Measurements from ENCODE around the gene APMAP. TPM values are rescaled to one million over a fixed set of nuclear protein-coding genes. Genes with fewer than 3 reads are reported as not detected.
A peak's percentile ranks its signal among the peaks of the same experiment; 100 is the strongest.

Gene APMAP
- polyA plus RNA-seq, 1 donor from 2014 or later = 42.0 TPM

DNA sequence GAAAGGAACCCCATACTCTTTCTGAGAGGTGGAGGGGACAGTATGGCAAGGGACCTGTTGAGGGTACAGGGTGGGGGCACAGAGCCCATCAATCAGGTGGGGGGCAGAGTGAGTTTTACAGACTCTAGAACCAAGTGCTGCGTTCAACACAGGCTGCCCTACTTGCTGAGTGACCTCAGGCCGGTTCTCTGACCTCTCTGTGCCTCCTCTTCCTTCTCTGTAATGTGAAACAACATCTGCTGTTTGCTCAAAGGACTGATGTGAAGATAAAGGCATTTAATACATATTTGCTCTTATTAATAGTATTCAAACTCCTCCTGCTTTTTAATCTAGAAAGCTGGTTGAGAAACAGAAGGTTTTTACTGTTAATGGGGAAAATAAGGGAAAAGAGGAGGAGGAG, 25.9 kb upstream of the APMAP start:
- Mint-ChIP-seq H3K36me3 (peaks cover 2% of the 10 kb centered on the region), H3K27ac (no peak overlapping the region), H3K27me3 (no peaks in the 10 kb centered on the region), H3K9me3 (no peaks in the 10 kb centered on the region), H3K4me3 (no peak overlapping the region), H3K4me1 (peaks cover 0 to 18% (median 7%) of the 10 kb centered on the region in 3 donors)

DNA sequence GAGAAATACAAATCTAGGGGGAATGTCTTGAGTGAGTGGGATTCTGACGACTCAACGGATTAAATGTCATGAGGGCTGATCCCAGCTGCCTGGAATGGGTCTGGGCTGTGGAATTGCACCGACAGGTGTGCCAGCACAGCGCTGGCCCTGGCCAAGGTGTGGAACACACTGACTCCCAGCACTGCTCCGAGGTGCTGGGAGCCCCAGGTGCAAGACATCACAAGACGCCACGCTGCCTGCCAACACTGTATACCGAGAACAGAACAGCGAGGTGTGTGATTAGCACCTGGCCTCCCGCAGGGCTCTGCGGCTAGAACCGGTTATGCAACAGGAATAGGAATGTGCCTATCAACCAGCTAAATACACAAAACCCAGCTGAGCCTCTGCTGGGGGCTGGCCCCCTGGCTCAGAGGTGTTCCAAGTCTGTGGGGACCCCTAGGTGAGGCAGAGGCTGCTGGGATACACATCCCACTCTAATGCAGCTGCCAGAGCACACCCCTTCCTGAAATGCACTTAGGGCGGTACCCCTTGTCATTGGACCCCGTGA, 24.8 kb upstream of the APMAP start:
- H3K27me3 Mint-ChIP-seq = no peaks in the 10 kb centered on the region
- H3K4me1 Mint-ChIP-seq = peaks cover 0 to 17% (median 7%) of the 10 kb centered on the region in 3 donors
- peaks cover 2% of the 10 kb centered on the region for H3K36me3 Mint-ChIP-seq
- no peak overlapping the region for H3K4me3 Mint-ChIP-seq
- no peaks in the 10 kb centered on the region for H3K9me3 Mint-ChIP-seq
- no peak overlapping the region for H3K27ac Mint-ChIP-seq

DNA sequence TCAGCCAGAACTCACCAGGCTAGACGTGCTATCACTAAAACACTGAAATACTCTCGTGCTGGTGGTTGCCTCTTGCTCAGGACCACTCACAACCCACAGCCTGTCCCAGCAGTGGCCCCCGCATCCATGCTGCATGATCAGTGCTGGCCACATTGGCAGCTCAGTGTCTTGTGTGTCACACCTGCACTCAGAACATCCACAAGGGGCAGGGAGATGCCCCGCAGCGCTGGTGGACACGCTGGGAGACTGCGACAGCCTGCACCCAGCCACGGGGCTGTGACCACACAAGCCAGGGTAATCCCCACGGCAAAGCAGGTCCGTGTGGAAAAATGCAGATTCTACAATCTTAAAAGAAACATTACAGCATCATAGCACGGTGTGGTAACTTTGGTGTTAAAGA, 23.9 kb upstream of the APMAP start:
- peak overlapping the region in 1 of 4 donors; percentile 75 for H3K4me3 Mint-ChIP-seq
- no peaks in the 10 kb centered on the region for H3K9me3 Mint-ChIP-seq
- no peaks in the 10 kb centered on the region for H3K27me3 Mint-ChIP-seq
- H3K36me3 Mint-ChIP-seq = peaks cover 2% of the 10 kb centered on the region
- H3K4me1 Mint-ChIP-seq = peaks cover 0 to 17% (median 7%) of the 10 kb centered on the region in 3 donors
- no peak overlapping the region for H3K27ac Mint-ChIP-seq

DNA sequence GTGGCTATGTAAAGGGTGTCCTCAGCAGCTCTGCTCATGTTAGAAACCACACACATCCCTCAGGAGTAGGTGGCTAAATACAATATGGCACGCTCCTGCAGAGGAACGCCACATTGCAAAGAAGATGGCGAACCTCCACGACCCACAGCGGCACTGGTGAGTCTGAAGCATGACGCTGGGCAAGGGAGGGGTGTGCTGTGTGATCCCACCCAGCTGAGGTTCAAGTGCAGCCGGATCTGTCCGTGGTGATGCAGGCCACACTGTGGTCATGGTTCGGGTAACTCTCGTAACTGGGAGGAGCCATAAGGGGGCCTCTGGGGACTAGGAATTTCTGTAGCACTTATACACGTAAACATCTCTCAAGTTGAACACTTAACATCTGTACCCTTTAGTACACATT, 23.4 kb upstream of the APMAP start:
- Mint-ChIP-seq H3K9me3 (no peaks in the 10 kb centered on the region), H3K4me3 (peak overlapping the region in 1 of 4 donors; percentile 75), H3K27ac (no peak overlapping the region), H3K4me1 (peaks cover 0 to 17% (median 7%) of the 10 kb centered on the region in 3 donors), H3K36me3 (peaks cover 2% of the 10 kb centered on the region), H3K27me3 (no peaks in the 10 kb centered on the region)

DNA sequence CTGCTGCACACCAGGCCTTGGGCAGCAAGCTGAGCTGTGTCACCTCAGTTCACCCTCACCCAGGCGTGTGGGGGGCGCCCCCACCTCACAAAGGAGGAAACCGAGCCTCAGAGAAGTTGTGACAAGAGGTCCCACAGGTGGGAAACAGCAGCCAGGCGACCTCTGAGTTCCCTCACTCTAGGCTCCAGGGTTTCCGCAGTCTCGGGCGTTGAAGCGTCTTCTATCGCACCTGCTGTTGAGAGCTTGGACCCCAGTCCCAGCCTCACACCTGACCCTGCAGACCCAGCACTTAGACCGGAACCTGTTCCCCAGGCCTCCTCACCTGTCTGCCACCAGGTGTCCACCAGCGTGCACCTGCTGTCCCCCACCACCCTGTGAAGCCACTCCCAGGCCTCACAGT, 22.3 kb upstream of the APMAP start:
- Mint-ChIP-seq H3K4me1 (peaks cover 0 to 15% (median 5%) of the 10 kb centered on the region in 3 donors), H3K36me3 (peaks cover 3% of the 10 kb centered on the region), H3K27ac (peak overlapping the region in 1 of 3 donors; percentile 86), H3K27me3 (no peaks in the 10 kb centered on the region), H3K9me3 (no peaks in the 10 kb centered on the region), H3K4me3 (peak overlapping the region in 1 of 4 donors; percentile 12)

DNA sequence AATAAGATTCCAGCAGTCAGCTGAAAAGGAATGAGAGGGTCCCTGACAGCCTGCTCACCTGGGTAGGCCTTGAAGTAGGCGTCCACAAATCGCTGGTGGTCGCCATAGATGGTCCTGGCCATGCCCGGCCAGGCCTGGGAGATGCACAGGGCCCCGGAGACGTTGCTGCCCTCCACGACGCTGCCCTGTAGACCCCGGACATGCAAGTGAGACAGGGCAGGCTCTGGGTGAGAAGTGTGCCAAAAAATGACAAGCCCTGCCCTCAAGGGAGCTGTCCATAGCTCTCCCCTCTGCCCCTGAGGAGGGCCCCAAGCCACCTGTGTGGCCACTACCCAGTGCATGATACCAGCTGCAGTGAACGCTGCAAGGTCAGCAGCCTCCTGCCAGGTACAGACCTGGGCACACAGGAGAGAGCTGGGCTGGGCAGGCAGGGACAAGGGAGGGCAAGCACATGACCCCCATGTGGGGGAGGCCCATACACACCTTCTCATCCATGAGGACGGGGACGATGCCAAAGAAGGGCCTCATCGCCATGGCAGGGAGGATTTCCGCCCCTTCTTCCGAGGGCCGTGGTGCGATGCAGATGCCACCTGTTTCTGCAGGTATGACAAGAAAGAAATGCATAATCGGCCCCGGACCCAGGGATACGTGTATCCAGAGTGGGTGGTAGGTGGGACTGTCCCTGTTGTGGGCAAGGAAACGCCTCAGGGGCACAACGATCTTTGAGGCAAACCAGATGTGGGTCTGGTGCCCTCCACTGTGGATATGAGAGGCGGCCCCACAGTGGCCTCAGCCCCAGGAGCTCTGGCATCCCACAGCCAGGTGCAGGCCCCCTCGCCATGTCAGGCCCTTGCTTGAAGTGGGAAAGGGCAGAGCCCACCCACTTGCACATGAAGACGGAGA, 21.2 kb upstream of the APMAP start:
- Mint-ChIP-seq H3K4me1 (peaks cover 0 to 15% (median 5%) of the 10 kb centered on the region in 3 donors), H3K9me3 (no peaks in the 10 kb centered on the region), H3K4me3 (no peak overlapping the region), H3K27me3 (no peaks in the 10 kb centered on the region), H3K36me3 (peaks cover 3% of the 10 kb centered on the region), H3K27ac (no peak overlapping the region)

DNA sequence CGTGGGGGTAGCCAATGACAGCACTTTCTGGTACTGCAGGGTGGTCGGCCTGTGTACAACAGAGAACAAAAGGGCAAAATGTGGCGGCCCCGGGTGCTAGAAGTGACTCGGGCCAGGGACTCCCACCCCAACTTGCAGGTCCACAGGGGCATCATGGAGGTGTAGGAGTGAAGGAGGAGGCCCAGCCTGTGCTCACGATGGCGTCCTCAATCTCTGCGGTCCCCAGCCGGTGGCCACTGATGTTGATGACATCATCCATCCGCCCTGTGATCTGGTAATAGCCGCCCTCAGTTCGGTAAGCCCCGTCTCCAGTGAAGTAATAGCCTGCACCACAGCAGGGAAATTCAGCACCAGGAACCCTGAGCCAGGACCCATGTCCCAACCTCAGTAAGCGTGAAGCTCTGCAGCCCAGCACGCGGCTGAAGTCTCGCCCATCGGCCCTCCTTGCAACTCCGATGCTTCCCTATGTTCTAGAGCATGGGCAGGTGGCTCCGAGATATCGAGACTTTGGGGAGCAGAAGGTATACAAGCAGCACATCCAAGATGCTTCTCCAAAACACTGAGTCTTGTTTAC, 20.2 kb upstream of the APMAP start:
- no peak overlapping the region for H3K4me3 Mint-ChIP-seq
- H3K4me1 Mint-ChIP-seq = peaks cover 0 to 11% (median 5%) of the 10 kb centered on the region in 3 donors
- H3K27me3 Mint-ChIP-seq = no peaks in the 10 kb centered on the region
- peaks cover 4% of the 10 kb centered on the region for H3K36me3 Mint-ChIP-seq
- H3K27ac Mint-ChIP-seq = peak overlapping the region in 1 of 3 donors; percentile 50
- H3K9me3 Mint-ChIP-seq = no peaks in the 10 kb centered on the region

DNA sequence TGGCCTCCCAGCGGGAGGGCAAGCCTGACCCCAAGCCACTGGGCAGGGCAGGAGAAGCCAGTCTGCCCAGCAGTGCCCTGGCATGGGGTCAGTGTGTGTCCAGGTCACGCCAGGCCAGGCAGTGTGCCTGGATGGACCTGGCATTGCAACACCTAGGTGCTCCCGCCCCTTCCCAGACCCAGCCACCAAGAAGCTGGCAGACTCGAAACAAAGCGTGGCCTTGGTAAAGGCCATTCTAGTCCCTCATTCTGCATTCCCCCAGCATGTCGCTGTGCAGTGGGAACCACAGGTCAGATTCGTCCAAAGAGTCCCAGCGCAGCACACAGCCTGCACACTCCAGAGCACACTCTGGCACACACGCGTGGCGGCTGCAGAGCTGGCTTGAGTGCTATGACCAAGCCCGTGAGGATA, 19.3 kb upstream of the APMAP start:
- Mint-ChIP-seq H3K36me3 (peaks cover 4% of the 10 kb centered on the region), H3K9me3 (no peaks in the 10 kb centered on the region), H3K4me1 (peaks cover 0 to 8% (median 5%) of the 10 kb centered on the region in 3 donors), H3K4me3 (no peak overlapping the region), H3K27me3 (no peaks in the 10 kb centered on the region), H3K27ac (no peak overlapping the region)

DNA sequence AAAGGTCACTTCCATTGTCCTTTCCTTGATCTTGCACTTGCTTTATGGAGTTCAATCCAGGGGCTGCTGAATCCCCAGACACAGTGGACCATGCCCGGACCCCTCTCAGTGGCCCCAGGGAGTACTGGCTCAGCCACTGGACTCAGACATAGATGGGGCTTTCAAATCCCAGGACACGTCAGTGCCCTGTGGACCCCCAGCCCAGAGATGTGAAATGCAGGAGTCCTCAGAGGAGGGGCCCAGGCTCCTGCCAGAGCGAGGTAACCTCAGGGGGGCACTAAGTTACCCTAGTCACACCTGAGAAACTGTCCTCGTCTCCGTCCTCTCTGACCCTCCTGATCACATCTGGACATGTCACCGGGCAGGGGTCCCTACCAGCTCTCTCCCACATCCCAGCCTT, 18.7 kb upstream of the APMAP start:
- no peak overlapping the region for H3K4me3 Mint-ChIP-seq
- H3K4me1 Mint-ChIP-seq = peaks cover 0 to 5% (median 5%) of the 10 kb centered on the region in 3 donors
- peaks cover 6% of the 10 kb centered on the region for H3K36me3 Mint-ChIP-seq
- H3K27ac Mint-ChIP-seq = no peak overlapping the region
- no peaks in the 10 kb centered on the region for H3K9me3 Mint-ChIP-seq
- H3K27me3 Mint-ChIP-seq = no peaks in the 10 kb centered on the region

DNA sequence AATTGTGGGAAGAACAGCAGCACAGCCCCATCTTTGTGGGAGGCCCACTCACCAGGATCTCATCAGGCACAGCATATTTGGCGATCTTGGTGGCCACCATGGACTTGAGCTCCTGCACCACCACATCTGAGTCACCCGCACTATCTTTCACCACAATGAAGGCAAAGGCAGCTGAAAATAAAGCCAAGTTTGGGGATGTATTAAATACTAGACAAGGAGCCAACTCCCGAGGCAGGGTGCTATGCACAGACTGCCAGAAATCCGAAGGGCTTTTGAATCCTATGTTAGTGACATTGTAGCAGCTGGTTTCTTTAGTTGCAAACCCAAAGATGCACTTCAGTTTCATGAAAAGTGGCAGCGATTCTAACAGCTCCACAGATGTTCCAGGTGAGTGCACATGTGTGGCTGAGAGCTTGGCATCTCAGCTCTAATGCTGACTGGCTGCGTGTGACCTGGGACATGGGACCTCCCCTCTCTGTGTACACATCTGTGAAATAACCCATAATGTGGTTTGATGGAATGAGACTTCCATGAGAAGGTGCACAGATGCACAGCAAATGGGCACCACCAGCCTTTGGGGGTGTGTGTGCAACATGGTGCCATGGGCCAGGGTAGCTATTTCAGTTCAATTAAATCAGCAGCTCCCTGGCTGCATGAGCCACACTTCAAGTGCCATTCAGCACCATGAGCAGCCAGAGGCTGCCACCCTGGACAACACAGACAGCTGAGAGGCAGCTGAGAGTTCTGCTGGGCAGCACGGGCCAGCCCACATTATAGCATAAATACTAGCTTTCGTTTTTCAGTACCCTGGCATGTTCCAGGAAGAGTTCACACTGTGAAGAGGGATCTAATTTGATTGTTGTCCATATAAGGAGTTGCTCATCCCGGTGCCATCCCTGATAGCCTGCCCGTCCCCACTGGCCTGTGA, 16.9 kb upstream of the APMAP start:
- Mint-ChIP-seq H3K9me3 (no peaks in the 10 kb centered on the region), H3K4me1 (peaks cover 0 to 3% (median 0%) of the 10 kb centered on the region in 3 donors), H3K27me3 (no peaks in the 10 kb centered on the region), H3K27ac (peak overlapping the region in 1 of 3 donors; percentile 28), H3K36me3 (peaks cover 9% of the 10 kb centered on the region), H3K4me3 (no peak overlapping the region)

DNA sequence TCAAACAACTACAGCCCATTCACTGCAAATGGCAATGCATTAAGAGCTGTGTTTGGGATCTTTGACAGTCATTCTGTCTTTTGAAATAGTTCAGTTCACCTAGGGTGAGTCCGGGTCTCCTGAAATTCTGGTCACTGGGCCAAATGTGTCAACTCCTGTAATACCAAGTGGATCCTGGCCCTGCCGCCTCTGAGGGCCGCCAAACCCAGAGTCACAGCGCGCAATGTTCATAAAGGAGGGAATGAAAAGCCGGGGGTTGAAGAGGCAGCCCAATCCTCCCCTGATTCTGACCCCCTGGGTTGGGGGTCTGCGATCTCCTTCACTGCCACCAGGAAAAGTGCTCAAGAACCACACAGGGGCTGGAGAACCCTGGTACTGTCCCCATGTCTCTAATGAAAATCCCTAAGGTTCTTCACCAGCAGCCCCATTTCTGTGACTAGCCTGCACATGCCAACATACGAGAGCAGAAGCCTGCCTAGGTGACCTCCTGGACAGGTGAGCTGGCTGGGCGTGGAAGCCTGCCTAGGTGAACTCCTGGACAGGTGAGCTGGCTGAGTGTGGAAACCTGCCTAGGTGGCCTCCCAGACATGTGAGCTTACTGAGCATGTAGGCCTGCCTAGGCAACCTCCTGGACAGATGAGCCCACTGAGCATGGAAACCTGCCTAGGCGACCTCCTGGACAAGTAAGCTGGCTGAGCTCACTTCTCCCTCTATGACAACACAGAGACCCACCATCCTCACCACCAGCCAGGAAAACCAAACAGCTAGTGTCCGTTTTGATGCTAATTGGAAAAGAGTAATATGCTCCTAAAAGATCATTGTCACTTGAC, 16.1 kb upstream of the APMAP start:
- H3K4me3 Mint-ChIP-seq = no peak overlapping the region
- no peaks in the 10 kb centered on the region for H3K4me1 Mint-ChIP-seq
- peak overlapping the region in 2 of 3 donors; percentile 28 to 47 for H3K27ac Mint-ChIP-seq
- peaks cover 7% of the 10 kb centered on the region for H3K36me3 Mint-ChIP-seq
- H3K9me3 Mint-ChIP-seq = no peaks in the 10 kb centered on the region
- H3K27me3 Mint-ChIP-seq = no peaks in the 10 kb centered on the region

DNA sequence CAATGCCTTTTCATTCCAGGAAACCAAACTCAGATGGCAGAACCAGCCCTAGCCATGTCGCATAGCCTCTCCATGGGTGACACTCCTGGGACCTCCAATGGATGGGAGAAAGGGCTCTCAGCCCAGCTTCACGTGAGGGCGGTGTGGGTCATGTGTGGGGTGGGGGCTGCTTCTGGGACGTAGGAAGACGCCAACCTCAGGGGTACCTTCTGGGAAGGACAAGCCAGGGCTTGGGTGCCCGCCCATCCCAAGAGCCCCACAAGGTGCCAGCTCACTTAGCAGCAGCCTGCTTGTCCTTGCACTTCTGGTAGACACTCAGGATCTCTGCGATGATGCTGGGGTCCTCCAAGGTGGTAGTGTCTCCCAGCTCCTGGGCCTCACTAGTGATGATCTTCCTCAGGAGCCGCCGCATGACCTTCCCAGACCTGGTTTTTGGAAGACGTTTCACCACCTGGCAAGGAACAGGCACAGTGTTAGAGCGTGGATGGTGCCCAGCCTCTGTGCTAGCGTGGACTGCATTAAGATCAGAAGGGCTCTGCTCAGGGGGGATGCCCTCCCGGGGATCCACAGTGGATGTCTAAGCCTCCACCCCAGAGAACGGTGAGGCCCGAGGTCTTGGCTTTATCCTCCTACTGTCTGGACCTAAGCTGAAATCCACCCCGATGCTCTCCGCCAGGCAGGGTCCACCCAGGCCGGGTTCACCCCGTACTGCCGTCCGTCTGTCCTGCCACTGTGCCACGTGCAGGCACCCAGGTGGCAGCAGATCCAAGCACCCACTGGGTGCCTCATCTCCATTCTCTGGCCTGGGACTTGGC, 15.1 kb upstream of the APMAP start:
- no peaks in the 10 kb centered on the region for H3K4me1 Mint-ChIP-seq
- peaks cover 12% of the 10 kb centered on the region for H3K36me3 Mint-ChIP-seq
- H3K27me3 Mint-ChIP-seq = no peaks in the 10 kb centered on the region
- H3K27ac Mint-ChIP-seq = no peak overlapping the region
- H3K4me3 Mint-ChIP-seq = no peak overlapping the region
- H3K9me3 Mint-ChIP-seq = no peaks in the 10 kb centered on the region

DNA sequence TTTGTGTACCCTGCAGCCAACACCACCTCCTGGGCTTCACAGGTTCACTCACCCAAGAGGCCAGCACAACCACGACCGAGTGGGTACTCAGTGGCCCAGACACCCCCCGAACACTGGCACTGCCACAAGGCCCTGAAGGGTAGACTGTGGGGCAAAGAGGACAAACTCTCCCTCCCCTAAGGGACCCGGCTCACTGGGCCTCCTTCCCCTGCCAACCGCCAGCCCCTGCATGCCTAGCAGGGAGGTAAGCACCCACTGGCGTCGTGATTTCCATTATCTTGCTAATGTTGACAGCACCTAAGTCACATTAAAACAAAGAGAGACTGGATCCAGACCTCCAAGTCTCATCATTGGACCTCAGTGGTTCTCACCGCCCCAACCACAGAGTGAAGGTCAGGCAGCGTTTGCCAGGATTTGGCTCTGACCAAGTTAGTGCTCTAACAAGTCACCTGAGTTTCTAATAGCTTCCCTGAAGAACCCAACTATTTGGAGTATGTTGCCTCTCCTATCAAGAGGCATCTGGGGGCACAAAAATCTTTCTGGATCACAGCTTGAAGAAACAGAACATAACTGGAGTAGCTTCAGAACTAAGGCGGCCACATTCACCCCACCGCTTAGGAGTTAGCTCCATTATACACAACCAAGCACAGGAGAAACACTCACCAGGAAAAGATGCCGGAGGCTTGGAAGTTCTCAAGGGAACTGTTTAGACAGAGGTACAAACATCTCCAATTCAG, 14.0 kb upstream of the APMAP start:
- no peak overlapping the region for H3K4me3 Mint-ChIP-seq
- no peaks in the 10 kb centered on the region for H3K9me3 Mint-ChIP-seq
- H3K4me1 Mint-ChIP-seq = no peaks in the 10 kb centered on the region
- H3K27me3 Mint-ChIP-seq = no peaks in the 10 kb centered on the region
- H3K27ac Mint-ChIP-seq = peak overlapping the region in 1 of 3 donors; percentile 63
- peaks cover 16% of the 10 kb centered on the region for H3K36me3 Mint-ChIP-seq

Measured in IgD-negative memory B cell (primary cell).